CD4-positive, alpha-beta T cell treated with Interleukin-6 at 100 ng/mL for 8 hours (primary cell): ENCODE results near the gene DCLK2.

Experiments
- DNase-seq: peaks from one replicate; pipeline ENCODE4 v3.0.0-alpha.2; 2020; ENCODE audit warnings: mixed read lengths, low spot score

Gene DCLK2

GRCh38 chr4:150069353-150069752 lies 8.9 kb upstream of the DCLK2 start:
- no peak for DNase-seq

- DNase-seq, result no peak
Measured at GRCh38 chr4:150070464-150071170, 7.6 kb upstream of the DCLK2 start.

- DNase-seq, result no peak
Measured at GRCh38 chr4:150072471-150072870, 5.8 kb upstream of the DCLK2 start.

GRCh38 chr4:150072906-150073714 lies 5.1 kb upstream of the DCLK2 start:
- no peak for DNase-seq

GRCh38 chr4:150074064-150074463 lies 4.2 kb upstream of the DCLK2 start:
- no peak for DNase-seq

GRCh38 chr4:150078579-150079080 lies 385 bp downstream of the DCLK2 start:
- DNase-seq, result no peak

GRCh38 chr4:150079081-150079581 lies 886 bp downstream of the DCLK2 start:
- DNase-seq, result no peak

GRCh38 chr4:150080337-150080736 lies 2.1 kb downstream of the DCLK2 start:
- DNase-seq, result no peak

- DNase-seq, result no peak
Measured at GRCh38 chr4:150080875-150081274, 2.6 kb downstream of the DCLK2 start.

- DNase-seq, result no peak
Measured at GRCh38 chr4:150082241-150082640, 4.0 kb downstream of the DCLK2 start.

- no peak for DNase-seq
Measured at GRCh38 chr4:150087006-150087405, 8.8 kb downstream of the DCLK2 start.

- DNase-seq, result no peak
Measured at GRCh38 chr4:150089732-150090131, 11.5 kb downstream of the DCLK2 start.

- no peak for DNase-seq
Measured at GRCh38 chr4:150090836-150091235, 12.6 kb downstream of the DCLK2 start.

GRCh38 chr4:150094676-150095075 lies 16.4 kb downstream of the DCLK2 start:
- DNase-seq, result no peak

GRCh38 chr4:150096625-150097024 lies 18.4 kb downstream of the DCLK2 start:
- DNase-seq, result no peak

- no peak for DNase-seq
Measured at GRCh38 chr4:150098214-150098613, 20.0 kb downstream of the DCLK2 start.

GRCh38 chr4:150104404-150105027 lies 26.3 kb downstream of the DCLK2 start:
- DNase-seq, result no peak

GRCh38 chr4:150106886-150107285 lies 28.6 kb downstream of the DCLK2 start:
- DNase-seq, result no peak

- no peak for DNase-seq
Measured at GRCh38 chr4:150108691-150109090, 30.4 kb downstream of the DCLK2 start.

- DNase-seq, result no peak
Measured at GRCh38 chr4:150114641-150115040, 36.4 kb downstream of the DCLK2 start.

GRCh38 chr4:150115851-150116250 lies 37.6 kb downstream of the DCLK2 start:
- no peak for DNase-seq

- no peak for DNase-seq
Measured at GRCh38 chr4:150116506-150116905, 38.3 kb downstream of the DCLK2 start.

GRCh38 chr4:150117094-150117493 lies 38.8 kb downstream of the DCLK2 start:
- no peak for DNase-seq
